ENCODE measurements around the gene OSTM1.

OSTM1 gene

GRCh38 chr6:108074359-108075144, at the start of gene OSTM1:
TSS of gene OSTM1 (minus strand) at chr6:108074741. CDS start at chr6:108074651, 90 bp downstream.
- Histone ChIP-seq H3K27me3 (ENCODE audit: control insufficient read depth, low read length) (no peaks in the 10 kb centered on the region; the same call in 1 of the 2 replicates), H3K4me3 (ENCODE audit: low read length) (peak within 1 kb of the TSS; percentile 84), H3F3A (ENCODE audit: control insufficient read depth, insufficient read depth) (no peaks in the 10 kb centered on the region), H3K4me1 (ENCODE audit: control insufficient read depth, low read length) (peaks cover 24% of the 10 kb centered on the region), H3K27ac (ENCODE audit: low read depth, low read length) (no peak within 1 kb of the TSS), H3K9me3 (ENCODE audit: control insufficient read depth, insufficient read depth, low read length) (no peaks in the 10 kb centered on the region), H3K36me3 (ENCODE audit: control insufficient read depth, low read length) (no peaks in the 10 kb centered on the region), H4K20me1 (ENCODE audit: control insufficient read depth, insufficient read depth, low read depth, low read length) (no peaks in the 10 kb centered on the region), H3K9me2 (replicated peaks; ENCODE audit: control insufficient read depth, low read length) (no peaks in the 10 kb centered on the region), H3K79me2 (ENCODE audit: control insufficient read depth, low read length) (peaks cover 13% of the 10 kb centered on the region), H3K4me2 (ENCODE audit: low read length) (peak within 1 kb of the TSS; percentile 96)
- no peak for TF ChIP-seq EZH2phosphoT487 (IDR thresholded peaks at IDR 0.05; ENCODE audit: borderline replicate concordance, low read length)

- TF ChIP-seq CTCF (IDR thresholded peaks at IDR 0.05; ENCODE audit: low read depth, low read length, poor library complexity, severe bottlenecking): no peak
- TF ChIP-seq EZH2phosphoT487 (IDR thresholded peaks at IDR 0.05; ENCODE audit: borderline replicate concordance, low read length): no peak
- Histone ChIP-seq H3K4me3 (ENCODE audit: low read length) (no peak overlapping the region), H3K36me3 (ENCODE audit: control insufficient read depth, low read length) (no peaks in the 10 kb centered on the region), H3K79me2 (ENCODE audit: control insufficient read depth, low read length) (no peaks in the 10 kb centered on the region), H3K4me2 (ENCODE audit: low read length) (no peak overlapping the region), H3K4me1 (ENCODE audit: control insufficient read depth, low read length) (peaks cover under 1% of the 10 kb centered on the region), H4K20me1 (ENCODE audit: control insufficient read depth, insufficient read depth, low read depth, low read length) (no peaks in the 10 kb centered on the region), H3K9me3 (ENCODE audit: control insufficient read depth, insufficient read depth, low read length) (no peaks in the 10 kb centered on the region), H3F3A (ENCODE audit: control insufficient read depth, insufficient read depth) (no peaks in the 10 kb centered on the region), H3K27ac (ENCODE audit: low read depth, low read length) (no peak overlapping the region), H3K27me3 (ENCODE audit: control insufficient read depth, low read length) (peaks cover 78% of the 10 kb centered on the region), H3K9me2 (replicated peaks; ENCODE audit: control insufficient read depth, low read length) (no peaks in the 10 kb centered on the region)
These were observed 49.4 kb upstream of the OSTM1 start for GRCh38 chr6:108123946-108124345.

GRCh38 chr6:108123481-108123929, 49.0 kb upstream of the OSTM1 start:
- Histone ChIP-seq H3K9me2 (replicated peaks; ENCODE audit: control insufficient read depth, low read length) (no peaks in the 10 kb centered on the region), H3K9me3 (ENCODE audit: control insufficient read depth, insufficient read depth, low read length) (no peaks in the 10 kb centered on the region), H3K4me1 (ENCODE audit: control insufficient read depth, low read length) (peaks cover 5% of the 10 kb centered on the region), H3K4me2 (ENCODE audit: low read length) (no peak overlapping the region), H3K27ac (ENCODE audit: low read depth, low read length) (no peak overlapping the region), H3K36me3 (ENCODE audit: control insufficient read depth, low read length) (no peaks in the 10 kb centered on the region), H4K20me1 (ENCODE audit: control insufficient read depth, insufficient read depth, low read depth, low read length) (no peaks in the 10 kb centered on the region), H3F3A (ENCODE audit: control insufficient read depth, insufficient read depth) (no peaks in the 10 kb centered on the region), H3K27me3 (ENCODE audit: control insufficient read depth, low read length) (peaks cover 78% of the 10 kb centered on the region), H3K79me2 (ENCODE audit: control insufficient read depth, low read length) (no peaks in the 10 kb centered on the region), H3K4me3 (ENCODE audit: low read length) (no peak overlapping the region)
- TF ChIP-seq CTCF (IDR thresholded peaks at IDR 0.05; ENCODE audit: low read depth, low read length, poor library complexity, severe bottlenecking) (no peak), EZH2phosphoT487 (IDR thresholded peaks at IDR 0.05; ENCODE audit: borderline replicate concordance, low read length) (no peak)

GRCh38 chr6:108121612-108122011, 47.1 kb upstream of the OSTM1 start:
- H3K4me2 ChIP-seq (ENCODE audit: low read length): no peak overlapping the region
- H3K79me2 ChIP-seq (ENCODE audit: control insufficient read depth, low read length): no peaks in the 10 kb centered on the region
- peaks cover 88% of the 10 kb centered on the region for H3K27me3 ChIP-seq (ENCODE audit: control insufficient read depth, low read length)
- no peaks in the 10 kb centered on the region for H3K9me2 ChIP-seq (replicated peaks; ENCODE audit: control insufficient read depth, low read length)
- H3K27ac ChIP-seq (ENCODE audit: low read depth, low read length): no peak overlapping the region
- H3K4me3 ChIP-seq (ENCODE audit: low read length): no peak overlapping the region
- no peaks in the 10 kb centered on the region for H3F3A ChIP-seq (ENCODE audit: control insufficient read depth, insufficient read depth)
- no peaks in the 10 kb centered on the region for H4K20me1 ChIP-seq (ENCODE audit: control insufficient read depth, insufficient read depth, low read depth, low read length)
- H3K36me3 ChIP-seq (ENCODE audit: control insufficient read depth, low read length): no peaks in the 10 kb centered on the region
- no peaks in the 10 kb centered on the region for H3K9me3 ChIP-seq (ENCODE audit: control insufficient read depth, insufficient read depth, low read length)
- no peak for TF ChIP-seq EZH2phosphoT487 (IDR thresholded peaks at IDR 0.05; ENCODE audit: borderline replicate concordance, low read length)
- no peak for TF ChIP-seq CTCF (IDR thresholded peaks at IDR 0.05; ENCODE audit: low read depth, low read length, poor library complexity, severe bottlenecking)
- peaks cover 21% of the 10 kb centered on the region for H3K4me1 ChIP-seq (ENCODE audit: control insufficient read depth, low read length)
